AG10803 (cell line): ENCODE measurements around the gene SDSL.

ENCODE experiments used
- DNase-seq: peaks from one replicate; pipeline ENCODE4 v3.0.0; 2010; ENCODE audit warnings: low read depth
- H3K4me3 ChIP-seq: 2 replicates; pipeline ENCODE4 v1.5.1; 2011; ENCODE audit warnings: mild to moderate bottlenecking, low read length, control low read depth
- TF ChIP-seq, protein P1 (sequence below): conservative IDR thresholded peaks from 2 replicates; pipeline ENCODE4 v1.5.1; 2011; ENCODE audit warnings: mild to moderate bottlenecking, low read length, control low read depth, inconsistent platforms

SDSL gene

DNA sequence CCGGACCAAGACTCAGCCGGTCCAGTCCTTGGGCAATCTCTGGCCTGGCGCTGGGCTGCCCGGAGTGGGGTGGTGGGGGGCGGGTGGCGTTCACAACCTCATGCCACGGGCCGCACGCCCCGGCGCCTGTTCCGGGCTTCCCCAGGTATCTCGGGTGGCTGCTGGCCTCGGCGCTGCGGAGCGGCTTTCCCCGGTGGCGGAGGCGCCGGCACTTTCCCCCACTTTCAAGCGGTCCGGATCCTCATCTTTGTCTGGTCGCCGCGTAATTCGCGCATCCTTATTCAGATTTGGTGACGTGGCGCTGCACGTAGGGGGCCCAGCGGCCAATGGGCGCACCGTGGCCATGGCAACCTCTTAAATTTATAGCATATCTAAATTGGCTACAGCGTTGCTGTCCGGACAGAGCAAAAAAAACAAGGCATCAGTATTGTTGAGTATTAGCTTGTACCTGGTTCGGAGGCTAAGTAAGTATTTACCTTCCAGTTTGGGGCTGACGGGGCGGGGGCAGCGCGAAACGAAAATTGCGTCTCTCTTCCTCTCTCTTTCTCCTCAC, 49.5 kb downstream of the SDSL start, which contains the start of gene LHX5:
TSS of gene LHX5 (minus strand) at position 253 of the 553 bp plus-strand sequence. CDS start 373 bp downstream, outside the sequence.
- no peak within 1 kb of the TSS for H3K4me3 ChIP-seq
- no peak for DNase-seq
- TF ChIP-seq, protein P1, sequence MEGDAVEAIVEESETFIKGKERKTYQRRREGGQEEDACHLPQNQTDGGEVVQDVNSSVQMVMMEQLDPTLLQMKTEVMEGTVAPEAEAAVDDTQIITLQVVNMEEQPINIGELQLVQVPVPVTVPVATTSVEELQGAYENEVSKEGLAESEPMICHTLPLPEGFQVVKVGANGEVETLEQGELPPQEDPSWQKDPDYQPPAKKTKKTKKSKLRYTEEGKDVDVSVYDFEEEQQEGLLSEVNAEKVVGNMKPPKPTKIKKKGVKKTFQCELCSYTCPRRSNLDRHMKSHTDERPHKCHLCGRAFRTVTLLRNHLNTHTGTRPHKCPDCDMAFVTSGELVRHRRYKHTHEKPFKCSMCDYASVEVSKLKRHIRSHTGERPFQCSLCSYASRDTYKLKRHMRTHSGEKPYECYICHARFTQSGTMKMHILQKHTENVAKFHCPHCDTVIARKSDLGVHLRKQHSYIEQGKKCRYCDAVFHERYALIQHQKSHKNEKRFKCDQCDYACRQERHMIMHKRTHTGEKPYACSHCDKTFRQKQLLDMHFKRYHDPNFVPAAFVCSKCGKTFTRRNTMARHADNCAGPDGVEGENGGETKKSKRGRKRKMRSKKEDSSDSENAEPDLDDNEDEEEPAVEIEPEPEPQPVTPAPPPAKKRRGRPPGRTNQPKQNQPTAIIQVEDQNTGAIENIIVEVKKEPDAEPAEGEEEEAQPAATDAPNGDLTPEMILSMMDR: no peak

DNA sequence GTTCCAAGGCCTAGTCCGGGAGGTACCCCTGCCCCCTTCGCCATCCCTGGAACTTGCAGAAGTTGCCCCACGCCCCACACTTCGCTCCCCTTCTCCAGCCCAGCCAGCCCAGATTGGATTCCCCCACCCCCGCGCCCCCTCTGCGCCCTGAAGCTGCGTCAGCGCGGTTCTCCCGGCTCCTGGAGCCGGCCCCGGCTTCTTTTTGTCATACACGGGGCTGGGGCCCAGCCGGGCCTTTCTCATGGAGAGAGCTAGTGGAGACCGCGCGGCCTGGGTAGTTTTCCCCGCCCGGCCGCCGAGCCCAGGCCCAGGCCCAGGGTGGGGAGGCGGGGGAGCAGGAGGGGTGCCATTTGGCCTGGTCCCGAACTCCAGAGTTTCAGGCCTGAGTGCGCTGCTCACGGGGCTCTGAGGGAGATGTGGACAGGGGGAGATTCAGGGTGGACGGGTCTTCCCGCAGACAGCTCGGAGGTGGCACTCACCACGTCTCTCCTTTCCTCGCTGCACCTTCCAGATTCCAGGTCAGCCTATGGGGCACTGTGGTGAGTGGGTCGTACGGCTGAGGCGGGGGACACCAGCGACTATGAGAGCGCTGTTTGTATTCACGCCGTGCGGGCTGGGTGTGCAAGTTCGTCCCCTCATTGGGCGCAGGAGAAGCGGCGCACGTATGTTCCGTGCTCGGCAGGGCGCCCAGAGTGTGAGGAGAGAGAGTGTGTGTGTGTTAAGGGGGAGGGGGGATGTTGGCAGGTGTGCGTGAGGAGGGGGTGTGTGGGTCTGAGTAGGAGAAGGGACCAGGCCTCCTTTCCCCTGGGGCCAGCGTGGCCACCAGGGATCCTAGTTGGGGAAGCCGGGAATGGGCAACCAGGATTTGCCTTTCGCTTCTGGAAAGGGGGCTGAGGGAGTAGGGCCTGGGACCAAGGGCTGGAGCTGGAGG, 50.3 kb downstream of the SDSL start:
- no peak for DNase-seq
- H3K4me3 ChIP-seq: no peak overlapping the region
- TF ChIP-seq, protein P1: no peak

DNA sequence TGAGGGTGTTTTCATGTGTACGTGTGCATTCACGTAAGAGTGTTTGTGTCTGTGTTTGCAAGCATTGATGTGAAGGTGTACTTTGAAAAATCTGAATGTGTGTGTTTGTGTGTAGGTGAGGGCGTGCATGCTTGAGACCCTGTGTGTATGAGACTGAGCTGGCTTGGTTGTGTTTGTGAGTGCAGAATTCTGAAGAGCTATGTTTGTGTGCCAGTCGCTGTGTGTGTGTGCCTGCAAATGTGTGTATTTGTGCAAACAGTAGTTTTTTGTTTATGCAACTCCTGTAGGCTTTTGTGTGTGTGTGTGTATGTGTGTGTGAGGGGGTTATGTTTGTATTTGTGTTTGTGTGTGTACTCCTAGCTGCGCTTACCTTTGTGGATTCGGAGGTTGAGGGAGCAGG, 51.2 kb downstream of the SDSL start:
- DNase-seq: no peak
- no peak overlapping the region for H3K4me3 ChIP-seq
- TF ChIP-seq, protein P1: no peak

DNA sequence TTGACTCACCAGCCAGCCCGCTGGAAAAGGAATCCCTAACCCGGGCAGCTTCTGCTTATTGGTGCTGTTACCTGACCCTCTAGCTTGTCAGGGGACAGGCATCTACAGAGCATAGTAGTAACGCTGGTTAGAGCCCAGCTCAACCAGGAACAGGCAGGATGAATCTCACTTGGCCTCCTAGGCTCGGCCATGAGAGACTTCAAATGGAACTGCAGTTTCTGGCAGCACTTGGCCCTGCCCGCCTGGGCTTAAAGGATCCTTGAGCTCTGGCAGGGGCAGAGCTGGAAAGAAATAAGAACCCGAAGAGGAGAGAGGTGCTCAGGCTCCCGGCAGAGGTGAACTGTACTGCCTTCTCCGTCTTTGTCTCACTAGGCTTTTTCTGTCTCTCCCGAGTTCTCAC, 51.8 kb downstream of the SDSL start:
- TF ChIP-seq, protein P1: no peak
- DNase-seq: no peak
- no peak overlapping the region for H3K4me3 ChIP-seq

DNA sequence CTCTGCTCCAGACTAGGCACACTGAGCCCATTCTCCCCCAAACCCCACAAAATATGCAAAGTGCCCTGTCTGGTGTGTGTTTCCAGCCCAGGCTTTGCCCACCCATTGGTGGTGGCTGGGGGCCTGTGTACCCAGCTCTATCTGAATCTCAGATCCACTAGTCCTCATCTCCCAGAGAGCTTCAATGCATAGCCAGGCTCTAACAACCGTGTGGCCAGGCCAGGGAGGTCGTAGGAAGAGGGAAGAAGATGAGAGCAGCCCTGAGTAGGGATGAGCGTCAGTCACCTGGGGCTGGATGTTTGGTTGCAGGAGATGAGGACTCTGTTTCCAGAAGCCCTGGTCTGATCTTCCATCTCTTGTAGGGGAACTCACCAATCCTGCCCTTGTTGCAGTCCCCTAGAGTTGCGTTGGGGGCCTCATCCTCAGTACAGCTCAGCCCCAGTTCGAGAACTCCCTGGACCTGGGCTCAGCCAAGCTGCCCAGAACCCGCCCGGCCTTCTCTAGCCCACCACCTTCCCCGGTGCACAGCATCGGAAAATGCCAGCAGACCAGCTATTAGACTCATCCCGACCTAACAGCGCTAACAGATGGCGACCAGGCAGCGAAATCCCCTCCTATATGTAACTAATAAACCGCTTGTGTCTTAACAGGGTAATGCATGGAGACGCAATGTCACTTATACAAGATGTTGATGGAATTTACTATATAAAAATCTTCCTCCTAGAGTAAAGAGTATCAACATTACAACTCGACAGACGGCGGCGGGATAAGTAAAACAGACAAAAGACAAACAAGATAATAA, 52.7 kb downstream of the SDSL start:
- no peak for DNase-seq
- no peak overlapping the region for H3K4me3 ChIP-seq
- TF ChIP-seq, protein P1: no peak

DNA sequence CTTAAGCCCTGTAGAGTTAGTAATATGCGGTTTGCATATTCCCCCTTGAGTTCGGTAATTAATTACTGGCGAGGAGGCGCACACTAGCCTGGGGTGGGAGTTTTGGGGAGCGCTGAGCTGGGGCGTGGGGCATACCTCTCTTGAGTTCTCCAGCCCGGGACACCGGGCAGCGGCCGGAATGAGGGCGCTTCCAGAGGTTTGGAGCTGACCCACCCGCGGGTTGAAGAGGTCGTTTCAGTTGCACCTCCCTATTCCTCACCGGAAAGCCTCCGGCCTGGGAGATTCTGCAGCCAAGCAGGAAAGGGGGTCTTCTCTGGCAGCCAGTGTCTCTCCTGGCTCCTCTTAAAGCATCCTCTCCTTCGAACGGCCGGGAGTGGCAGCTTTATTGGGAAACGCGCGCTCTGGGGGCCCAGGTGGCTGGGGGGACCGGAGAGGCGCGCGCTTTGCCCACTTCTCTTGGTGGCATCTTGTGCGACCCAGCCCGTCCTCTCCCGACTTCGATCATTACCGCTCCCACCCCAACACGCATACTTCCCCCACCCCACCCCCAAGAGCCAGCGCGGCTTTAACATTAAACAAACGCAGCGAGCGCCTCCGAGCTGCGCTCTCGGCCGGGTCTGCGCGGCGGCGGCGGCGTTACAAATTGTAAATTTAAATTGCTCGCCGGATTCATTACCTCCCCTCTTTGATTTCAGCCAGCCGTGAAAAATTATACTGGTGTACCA, 53.4 kb downstream of the SDSL start:
- TF ChIP-seq, protein P1: no peak
- DNase-seq: no peak
- no peak overlapping the region for H3K4me3 ChIP-seq
